ENCODE measurements around the gene MTOR.

DNA sequence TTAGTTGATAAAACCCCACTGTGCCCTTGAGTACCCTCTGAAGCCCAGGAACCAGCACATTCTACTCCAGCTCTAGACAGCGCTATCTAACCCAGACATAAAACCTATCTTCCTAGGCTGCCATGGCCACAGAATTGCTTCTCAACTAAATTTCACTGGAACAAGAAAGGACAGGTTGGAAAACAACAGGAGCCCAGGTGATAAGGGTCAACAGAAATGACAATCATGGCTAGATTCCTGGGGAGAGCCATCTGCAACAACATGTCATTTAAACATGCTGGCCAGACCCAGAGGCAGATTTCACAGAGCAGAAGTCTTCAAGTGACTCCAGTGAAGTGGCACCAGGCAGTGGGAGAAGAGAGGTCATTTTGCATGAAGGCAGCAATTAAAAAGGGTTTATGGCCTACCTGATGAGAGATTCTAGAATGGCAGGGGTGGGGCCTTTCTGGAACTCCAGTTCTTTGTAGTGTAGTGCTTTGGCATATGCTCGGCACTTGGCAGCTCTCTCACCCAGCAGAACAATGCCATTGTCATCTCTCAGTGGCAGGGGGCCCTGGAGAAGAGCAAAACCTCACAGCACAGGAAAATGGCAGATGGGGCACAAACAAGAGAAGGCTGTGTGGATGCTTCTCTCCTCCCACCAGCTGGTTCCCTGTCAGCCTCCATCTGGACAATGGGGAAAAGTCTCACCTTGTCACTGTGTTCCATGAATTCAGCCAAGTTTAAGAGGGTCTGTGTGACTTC lies 63.3 kb downstream of the MTOR start:
- TF ChIP-seq EZH2phosphoT487 (IDR thresholded peaks at IDR 0.05; ENCODE audit: insufficient read depth, low read depth) (no peak), EZH2 (IDR thresholded peaks at IDR 0.05; ENCODE audit: insufficient read depth, poor library complexity, severe bottlenecking) (no peak)
